Activated CD4-positive, alpha-beta T cell treated with anti-CD3 and anti-CD28 coated beads, Interleukin-2, Interleukin-6, amounts not matched to agents 100 ng/mL and 50 ng/mL, durations not matched to agents 16 hours and 8 hours (primary cell): ENCODE measurements around the gene ZNF598.
"Not testable (repeated sequence)": the region's sequence is repeated elsewhere in the genome, so short reads cannot be mapped to it uniquely, and the experiment has no call there.

Experiments used
- DNase-seq: peaks from one replicate; pipeline ENCODE4 v3.0.0-alpha.2; 2020

Gene ZNF598

GRCh38 chr16:1957434-1958142 is 52.0 kb downstream of the ZNF598 start:
- DNase-seq: not testable (repeated sequence)

GRCh38 chr16:1953734-1954133 is 55.9 kb downstream of the ZNF598 start:
- DNase-seq: no peak

- no peak for DNase-seq
Observed at GRCh38 chr16:1950559-1950958, 59.1 kb downstream of the ZNF598 start.

DNA sequence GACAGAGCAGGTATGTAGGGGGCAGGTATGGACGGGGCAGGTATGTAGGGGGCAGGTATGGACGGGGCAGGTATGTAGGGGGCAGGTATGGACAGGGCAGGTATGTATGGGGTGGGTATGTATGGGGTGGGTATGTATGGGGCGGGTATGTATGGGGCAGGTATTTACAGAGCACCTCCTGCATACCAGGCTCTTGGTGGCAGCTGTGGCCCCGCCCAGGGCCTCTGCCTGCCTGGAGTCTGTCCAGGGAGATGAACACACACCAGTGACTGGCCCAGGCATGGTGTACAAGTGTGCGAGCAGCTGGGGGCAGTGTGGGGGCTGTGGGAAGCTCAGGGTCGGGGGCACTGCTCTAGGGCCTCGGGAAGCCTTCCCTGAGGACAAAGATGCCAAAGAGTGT is 59.6 kb downstream of the ZNF598 start:
- no peak for DNase-seq

DNA sequence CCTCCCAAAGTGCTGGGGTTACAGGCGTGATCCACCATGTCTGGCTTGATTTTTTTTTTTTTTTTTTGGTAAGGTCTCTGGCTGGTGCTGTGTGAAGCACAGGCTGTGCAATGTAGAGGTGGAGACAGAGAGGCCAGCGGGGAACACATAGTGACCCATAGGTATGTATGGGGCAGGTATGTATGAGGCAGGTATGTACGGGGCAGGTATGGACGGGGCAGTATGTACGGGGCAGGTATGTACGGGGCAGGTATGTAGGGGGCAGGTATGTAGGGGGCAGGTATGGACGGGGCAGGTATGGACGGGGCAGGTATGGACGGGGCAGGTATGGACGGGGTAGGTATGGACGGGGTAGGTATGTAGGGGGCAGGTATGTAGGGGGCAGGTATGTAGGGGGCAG is 60.1 kb downstream of the ZNF598 start:
- no peak for DNase-seq
